Effector memory CD8-positive, alpha-beta T cell (primary cell): ENCODE measurements around the gene PPIL3.
"Not testable (repeated sequence)": the region's sequence is repeated elsewhere in the genome, so short reads cannot be mapped to it uniquely, and the experiment has no call there.

ENCODE experiments used
- ATAC-seq: fragments of 150-1000 bp; cut with Tn5 transposase; replicated peaks from 2 replicates; pipeline ENCODE4 v1.10.0; 2021; ENCODE audit warnings: mild to moderate bottlenecking, moderate library complexity
- DNase-seq, 3 experiments: peaks; one replicate each; pipeline ENCODE4 v3.0.0; 2021
- H3K27ac Mint-ChIP-seq, 2 donors: one replicate each; pipeline ENCODE4 v1.8.0; 2022; ENCODE audit warnings: mild to moderate bottlenecking in 2 of 2, mixed read lengths in 2 of 2, moderate library complexity in 2 of 2
- H3K27me3 Mint-ChIP-seq, 2 donors: one replicate each; pipeline ENCODE4 v1.8.0; 2022; ENCODE audit warnings: mixed read lengths in 2 of 2
- H3K36me3 Mint-ChIP-seq: one replicate; pipeline ENCODE4 v1.8.0; 2022; ENCODE audit warnings: mild to moderate bottlenecking, moderate library complexity, mixed read lengths; ENCODE audit not compliant: insufficient read depth
- H3K4me1 Mint-ChIP-seq, 2 donors: one replicate each; pipeline ENCODE4 v1.8.0; 2022; ENCODE audit warnings: low read depth in 2 of 2, mixed read lengths in 2 of 2
- H3K4me3 Mint-ChIP-seq, 2 donors: one replicate each; pipeline ENCODE4 v1.8.0; 2022; ENCODE audit warnings: mild to moderate bottlenecking in 2 of 2, mixed read lengths in 2 of 2, moderate library complexity in 2 of 2
- H3K9me3 Mint-ChIP-seq, 2 donors: one replicate each; pipeline ENCODE4 v1.8.0; 2022; ENCODE audit warnings: mixed read lengths in 2 of 2
- total RNA-seq, 9 experiments: gene quantifications; one replicate each; lab custom pipeline; 2026; lab: John Stamatoyannopoulos, UW

The PPIL3 gene
- 17.6 to 35.2 (median 24.8) reads per million in 9 experiments for total RNA-seq

DNA sequence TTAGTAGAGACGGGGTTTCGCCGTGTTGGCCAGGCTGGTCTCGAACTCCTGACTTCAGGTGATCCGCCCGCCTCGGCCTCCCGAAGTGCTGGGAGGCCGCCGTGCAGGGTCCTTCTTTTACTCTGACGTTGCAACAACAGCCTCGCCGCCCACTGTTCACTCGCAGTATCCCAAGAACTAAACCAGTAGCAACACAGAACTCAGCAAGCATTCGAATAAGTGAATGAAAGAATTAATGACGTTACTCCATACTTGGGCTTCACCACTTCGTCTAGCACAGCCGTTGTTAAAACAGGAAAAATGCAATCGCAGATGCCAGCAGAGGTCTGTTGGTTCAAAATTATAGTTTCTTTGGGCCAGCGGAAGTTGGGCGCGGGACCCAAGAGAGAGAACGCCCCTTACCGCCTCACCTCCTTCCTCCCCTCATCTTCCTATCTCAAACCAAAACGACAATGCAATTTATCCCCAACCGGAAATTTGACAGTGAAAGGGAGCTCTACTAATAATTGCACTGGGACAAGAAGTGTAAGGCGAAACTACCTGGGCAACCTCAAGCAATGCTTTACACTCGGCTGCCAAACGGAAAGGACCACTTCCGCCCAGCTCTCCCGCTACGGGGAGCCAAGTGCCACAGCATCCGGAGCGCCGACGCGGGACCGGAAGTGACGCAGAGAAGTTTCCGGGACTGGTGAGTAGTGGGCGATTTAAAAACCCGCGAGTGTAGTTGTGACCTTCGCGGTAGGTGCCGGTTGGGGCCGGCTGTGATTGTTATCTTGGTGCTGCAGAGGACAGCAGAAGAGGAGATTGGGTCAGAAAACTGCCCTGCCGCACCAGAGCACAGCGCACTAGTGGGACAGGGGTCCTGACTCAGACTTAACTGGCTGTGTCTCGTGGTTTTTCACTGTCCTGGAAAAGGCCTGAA lies at the start of gene PPIL3, which contains the start of gene NIF3L1:
Gene PPIL3, minus strand, starts transcription at position 374 of the 922 bp plus-strand sequence. CDS start 1,462 bp downstream, outside the sequence.
Gene NIF3L1, plus strand, starts transcription at position 668 of the 922 bp plus-strand sequence. CDS start 2,573 bp downstream, outside the sequence.
- ATAC-seq = peak; percentile 78
- H3K27ac Mint-ChIP-seq = peak within 1 kb of the TSS; percentile 99 to 100
- H3K27me3 Mint-ChIP-seq = no peaks in the 10 kb centered on the region
- peaks cover 27 to 32% of the 10 kb centered on the region in 2 donors for H3K4me1 Mint-ChIP-seq
- no peaks in the 10 kb centered on the region for H3K9me3 Mint-ChIP-seq
- peak; percentile 95 for DNase-seq
- H3K36me3 Mint-ChIP-seq = peaks cover 64% of the 10 kb centered on the region
- peak within 1 kb of the TSS; percentile 91 to 98 for H3K4me3 Mint-ChIP-seq

DNA sequence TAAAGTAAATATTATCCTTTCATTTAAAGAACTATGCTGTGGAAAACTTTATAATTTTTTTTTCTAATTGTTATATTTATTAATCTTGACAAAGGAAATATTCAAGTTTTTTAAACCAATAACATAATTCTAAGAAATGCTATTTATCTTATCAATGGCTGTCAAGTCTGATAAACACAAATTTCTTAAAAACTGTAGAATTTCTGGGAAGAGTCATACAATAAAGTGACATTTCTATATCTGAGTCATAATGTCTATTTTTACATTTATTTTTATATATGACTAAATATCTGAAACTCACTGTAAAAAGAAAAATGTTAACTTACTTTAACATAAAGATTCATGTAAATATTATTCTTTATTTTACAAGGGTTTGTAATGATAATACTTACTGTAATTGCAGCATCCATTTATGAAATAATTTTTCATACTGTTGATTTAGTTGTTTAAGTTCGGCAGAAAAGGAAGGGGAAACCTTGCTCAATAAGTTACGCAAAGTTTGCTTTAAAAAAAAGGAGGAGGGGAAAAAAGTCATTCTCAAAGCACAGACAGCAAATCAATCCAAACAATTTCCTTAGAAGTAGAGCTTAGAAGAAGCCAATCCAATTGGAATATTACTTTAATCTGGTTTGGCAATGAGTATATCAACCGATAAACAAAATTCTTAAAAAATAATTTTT lies 42.2 kb upstream of the PPIL3 start:
- H3K4me1 Mint-ChIP-seq = no peaks in the 10 kb centered on the region
- no peaks in the 10 kb centered on the region for H3K27me3 Mint-ChIP-seq
- H3K27ac Mint-ChIP-seq = peak overlapping the region in 1 of 2 donors; percentile 65
- ATAC-seq = no peak
- no peak for DNase-seq
- no peak overlapping the region for H3K4me3 Mint-ChIP-seq
- H3K9me3 Mint-ChIP-seq = no peaks in the 10 kb centered on the region
- peaks cover 73% of the 10 kb centered on the region for H3K36me3 Mint-ChIP-seq

DNA sequence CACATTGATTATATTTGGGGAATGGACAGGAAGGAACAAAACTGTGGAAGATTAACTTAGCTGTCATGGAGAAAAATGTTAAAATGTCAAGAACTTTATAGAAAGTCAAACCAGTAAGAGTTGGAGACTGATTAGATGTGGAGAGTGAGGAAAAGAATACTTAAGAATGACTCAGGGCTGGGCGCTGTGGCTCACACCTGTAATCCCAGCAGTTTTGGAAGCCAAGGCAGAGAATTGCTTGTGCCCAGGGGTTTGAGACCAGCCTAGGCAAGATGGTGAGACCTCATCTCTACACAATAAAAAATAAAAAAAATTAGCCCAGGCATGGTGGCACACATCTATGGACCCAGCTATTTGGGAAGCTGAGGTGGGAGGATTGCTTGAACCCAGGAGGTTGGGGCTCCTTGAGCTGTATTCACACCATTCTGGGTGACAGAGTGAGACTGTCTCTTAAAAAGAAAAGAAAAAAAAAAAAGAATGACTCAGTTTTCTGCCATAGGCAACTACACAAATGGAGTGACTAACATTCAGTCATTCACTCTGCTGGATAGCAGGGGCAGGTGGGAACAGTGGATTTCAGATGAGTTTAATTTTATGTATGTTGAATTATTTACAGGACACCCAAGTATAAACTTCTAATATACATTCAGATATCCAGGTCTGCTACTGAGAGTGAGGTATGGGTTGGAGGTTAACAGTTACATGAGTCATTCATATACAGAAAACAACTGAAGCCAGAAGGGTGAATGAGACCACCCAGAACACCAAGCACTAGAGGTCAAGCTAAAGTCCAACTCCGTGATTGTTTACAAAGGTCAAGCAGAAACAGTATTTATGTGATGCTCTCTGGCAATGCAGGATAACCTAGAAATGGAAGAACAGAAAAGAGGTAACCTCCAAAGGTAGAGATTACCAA lies 40.7 kb upstream of the PPIL3 start:
- no peak for ATAC-seq
- Mint-ChIP-seq H3K4me3 (no peak overlapping the region), H3K4me1 (no peaks in the 10 kb centered on the region), H3K27me3 (no peaks in the 10 kb centered on the region), H3K36me3 (peaks cover 66% of the 10 kb centered on the region), H3K9me3 (no peaks in the 10 kb centered on the region), H3K27ac (peak overlapping the region in 1 of 2 donors; percentile 76)
- no peak for DNase-seq

DNA sequence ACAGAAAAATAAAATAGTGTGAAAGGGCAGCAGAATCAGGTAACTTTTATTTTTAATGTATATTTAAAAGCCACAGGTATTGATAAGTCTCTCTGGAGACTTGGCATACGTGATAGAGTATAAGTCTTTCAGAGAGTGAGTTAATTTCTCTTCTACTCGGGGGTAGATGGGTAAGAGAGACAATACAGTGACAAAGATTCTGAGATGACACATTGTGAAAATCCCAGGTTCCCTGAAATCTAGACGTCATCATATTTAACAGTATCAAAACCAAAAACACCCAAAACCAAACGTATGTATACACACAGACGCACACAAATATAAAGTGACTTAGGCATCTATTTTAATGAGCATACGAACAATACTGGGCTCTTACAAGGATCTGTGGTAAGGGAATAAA lies 33.6 kb upstream of the PPIL3 start:
- Mint-ChIP-seq H3K27ac (peak overlapping the region in 1 of 2 donors; percentile 89), H3K36me3 (peaks cover 71% of the 10 kb centered on the region), H3K4me1 (no peaks in the 10 kb centered on the region), H3K9me3 (no peaks in the 10 kb centered on the region), H3K27me3 (no peaks in the 10 kb centered on the region), H3K4me3 (no peak overlapping the region)
- DNase-seq (no peak), ATAC-seq (no peak)

DNA sequence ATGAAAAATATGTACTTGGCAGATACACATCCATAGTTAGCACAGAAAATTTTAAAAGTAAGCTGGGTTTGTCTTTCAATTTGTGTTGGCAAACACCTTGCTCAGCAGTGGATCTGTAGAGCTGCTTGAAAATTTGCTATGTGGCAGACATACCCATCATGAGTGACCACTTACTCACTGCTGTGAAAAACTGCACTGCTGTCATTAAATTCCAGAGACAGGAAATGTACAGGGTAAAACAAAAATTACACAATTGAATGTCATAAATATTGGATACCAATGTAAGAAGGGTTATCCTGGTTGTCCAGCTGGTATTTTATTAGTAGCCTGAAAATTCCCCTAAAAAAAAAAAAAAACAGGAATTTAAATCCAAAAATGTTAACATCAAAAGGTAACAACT lies 24.8 kb upstream of the PPIL3 start:
- H3K27me3 Mint-ChIP-seq = no peaks in the 10 kb centered on the region
- no peak overlapping the region for H3K4me3 Mint-ChIP-seq
- H3K4me1 Mint-ChIP-seq = no peaks in the 10 kb centered on the region
- no peak overlapping the region for H3K27ac Mint-ChIP-seq
- DNase-seq (no peak), ATAC-seq (no peak)
- no peaks in the 10 kb centered on the region for H3K9me3 Mint-ChIP-seq
- H3K36me3 Mint-ChIP-seq = peaks cover 87% of the 10 kb centered on the region

DNA sequence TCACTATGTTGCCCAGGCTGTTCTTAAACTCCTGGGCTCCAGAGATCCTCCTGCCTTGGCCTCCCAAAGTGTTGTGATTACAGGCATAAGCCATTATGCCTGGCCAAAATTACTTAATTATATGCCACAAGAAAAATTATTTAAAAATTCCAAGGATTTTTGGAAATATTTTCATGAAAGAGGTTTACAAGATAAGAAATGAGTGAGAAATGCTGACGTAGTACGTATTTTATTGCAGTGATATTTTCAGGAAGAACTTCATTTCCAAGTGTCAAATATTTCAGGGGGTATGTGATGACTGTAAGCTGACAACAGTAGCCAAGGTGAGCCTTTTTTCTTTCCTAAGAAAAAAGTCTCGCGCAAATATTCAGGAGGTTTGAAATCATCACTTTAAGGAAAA lies 21.1 kb upstream of the PPIL3 start:
- Mint-ChIP-seq H3K9me3 (no peaks in the 10 kb centered on the region), H3K4me3 (no peak overlapping the region), H3K27me3 (no peaks in the 10 kb centered on the region), H3K4me1 (no peaks in the 10 kb centered on the region), H3K36me3 (peaks cover 68% of the 10 kb centered on the region), H3K27ac (no peak overlapping the region)
- no peak for DNase-seq
- no peak for ATAC-seq

DNA sequence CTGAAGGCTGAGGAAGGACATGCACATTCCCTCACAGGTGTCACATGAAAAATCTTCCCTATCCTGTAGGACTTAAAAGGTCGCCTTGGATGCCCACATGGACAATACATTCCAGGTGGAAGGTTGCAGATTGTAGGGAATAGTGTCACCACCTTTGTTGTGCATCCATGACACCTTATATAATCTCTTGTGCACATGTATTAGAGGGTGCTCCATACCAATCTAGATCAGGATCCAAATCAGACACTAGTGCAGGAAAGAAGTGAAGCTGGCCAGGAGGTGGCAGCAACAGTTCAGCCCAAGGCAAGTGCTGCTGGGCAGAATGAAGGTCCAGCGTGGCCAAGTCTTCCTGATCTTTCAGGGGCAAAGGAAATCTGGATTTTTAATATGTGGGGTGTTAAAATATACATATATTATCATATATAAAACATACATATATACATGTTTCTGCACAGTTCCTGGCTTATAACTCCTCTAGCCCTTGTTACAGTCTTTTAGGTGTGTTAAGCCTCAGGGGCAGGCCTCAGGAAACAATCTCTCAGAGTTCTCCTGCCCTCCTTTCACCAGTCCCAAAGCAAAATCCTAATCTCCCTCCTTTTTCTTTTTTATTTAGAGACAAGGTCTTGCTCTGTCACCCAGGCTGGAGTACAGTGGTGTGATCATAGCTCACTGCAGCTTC lies 16.9 kb upstream of the PPIL3 start:
- DNase-seq (peak; percentile 22 to 29 (median 23)), ATAC-seq (no peak)
- H3K36me3 Mint-ChIP-seq = peaks cover 57% of the 10 kb centered on the region
- no peak overlapping the region for H3K4me3 Mint-ChIP-seq
- peak overlapping the region; percentile 4 to 32 for H3K27ac Mint-ChIP-seq
- H3K9me3 Mint-ChIP-seq = no peaks in the 10 kb centered on the region
- H3K4me1 Mint-ChIP-seq = peaks cover 2 to 7% of the 10 kb centered on the region in 2 donors
- H3K27me3 Mint-ChIP-seq = no peaks in the 10 kb centered on the region

DNA sequence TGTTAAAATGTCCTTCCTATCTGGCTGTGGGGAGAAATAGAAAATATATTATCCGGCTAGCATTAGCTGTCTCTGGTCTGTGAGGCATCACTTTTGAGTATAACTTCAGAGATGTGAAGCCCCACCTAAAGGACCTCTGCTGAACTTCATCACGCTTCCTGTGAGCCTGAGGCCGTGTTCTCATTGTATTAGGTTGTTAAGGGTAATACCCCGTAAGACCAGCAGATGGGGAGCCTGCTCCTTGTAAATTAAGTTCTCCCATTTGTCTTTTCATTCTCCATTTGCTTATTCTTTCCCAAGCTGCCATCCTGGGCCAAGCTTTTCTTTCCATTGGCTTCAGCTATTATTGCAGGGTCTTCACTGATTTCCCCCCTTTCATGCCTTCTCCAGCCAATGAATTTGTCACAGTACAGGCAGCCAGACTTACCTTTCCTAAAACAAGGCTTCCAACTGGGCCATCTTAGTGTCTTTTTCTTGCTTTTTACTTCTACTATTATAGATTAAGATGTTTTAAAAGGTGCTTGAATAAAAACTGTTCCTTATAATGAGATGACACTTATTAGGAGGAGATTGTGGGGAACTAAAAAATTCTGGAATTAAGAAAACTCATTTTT lies 12.7 kb upstream of the PPIL3 start:
- ATAC-seq (peak; percentile 100), DNase-seq (peak; percentile 69 to 80 (median 72))
- H3K4me3 Mint-ChIP-seq = no peak overlapping the region
- H3K36me3 Mint-ChIP-seq = peaks cover 44% of the 10 kb centered on the region
- H3K27ac Mint-ChIP-seq = peak overlapping the region; percentile 23 to 29
- H3K27me3 Mint-ChIP-seq = no peaks in the 10 kb centered on the region
- peaks cover 2 to 7% of the 10 kb centered on the region in 2 donors for H3K4me1 Mint-ChIP-seq
- no peaks in the 10 kb centered on the region for H3K9me3 Mint-ChIP-seq

DNA sequence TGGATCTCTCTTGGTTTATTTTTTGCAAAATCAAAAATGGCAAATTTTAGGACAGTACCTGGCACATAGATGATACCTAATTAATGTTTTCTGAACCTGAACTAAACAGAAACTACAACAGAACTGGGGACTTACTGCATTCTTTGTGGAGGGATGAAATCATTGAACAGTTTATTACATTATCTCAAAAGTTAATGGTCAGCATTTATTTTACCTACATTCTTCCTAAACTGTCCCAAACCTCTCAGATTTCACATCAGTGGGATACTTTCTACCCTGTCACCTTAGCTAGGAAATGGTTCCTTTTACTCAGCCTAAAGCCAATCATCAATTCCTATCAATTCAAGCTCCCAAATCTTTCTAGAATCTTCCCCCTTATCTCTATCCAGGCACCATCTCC lies 10.6 kb upstream of the PPIL3 start:
- Mint-ChIP-seq H3K9me3 (no peaks in the 10 kb centered on the region), H3K36me3 (peaks cover 54% of the 10 kb centered on the region), H3K4me3 (no peak overlapping the region), H3K27me3 (no peaks in the 10 kb centered on the region), H3K4me1 (peaks cover 2 to 7% of the 10 kb centered on the region in 2 donors), H3K27ac (peak overlapping the region in 1 of 2 donors; percentile 87)
- DNase-seq (no peak), ATAC-seq (no peak)

DNA sequence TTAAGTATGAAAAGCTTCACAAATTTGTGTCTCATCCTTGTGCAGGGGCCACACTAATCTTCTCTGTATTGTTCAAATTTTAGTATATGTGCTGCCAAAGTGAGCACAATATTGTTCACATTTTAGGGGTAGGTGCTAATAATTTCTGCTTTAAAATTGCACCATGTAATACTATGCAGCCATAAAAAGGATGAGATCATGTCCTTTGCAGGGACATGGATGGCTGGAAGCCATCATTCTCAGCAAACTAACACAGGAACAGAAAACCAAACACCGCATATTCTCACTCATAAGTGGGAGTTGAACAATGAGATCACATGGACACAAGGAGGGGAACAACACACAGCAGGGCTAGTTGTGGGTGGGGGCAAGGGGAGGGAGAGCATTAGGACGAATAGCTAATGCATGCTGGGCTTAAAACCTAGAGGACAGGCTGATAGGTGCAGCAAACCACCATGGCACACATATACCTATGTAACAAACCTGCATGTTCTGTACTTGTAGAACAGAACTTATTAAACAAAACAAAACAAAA lies 7.1 kb downstream of the PPIL3 start:
- peaks cover 79% of the 10 kb centered on the region for H3K36me3 Mint-ChIP-seq
- not testable (repeated sequence) for DNase-seq, H3K4me3 Mint-ChIP-seq, H3K27me3 Mint-ChIP-seq, H3K4me1 Mint-ChIP-seq, H3K9me3 Mint-ChIP-seq, ATAC-seq
- peak overlapping the region in 1 of 2 donors; percentile 21 for H3K27ac Mint-ChIP-seq

DNA sequence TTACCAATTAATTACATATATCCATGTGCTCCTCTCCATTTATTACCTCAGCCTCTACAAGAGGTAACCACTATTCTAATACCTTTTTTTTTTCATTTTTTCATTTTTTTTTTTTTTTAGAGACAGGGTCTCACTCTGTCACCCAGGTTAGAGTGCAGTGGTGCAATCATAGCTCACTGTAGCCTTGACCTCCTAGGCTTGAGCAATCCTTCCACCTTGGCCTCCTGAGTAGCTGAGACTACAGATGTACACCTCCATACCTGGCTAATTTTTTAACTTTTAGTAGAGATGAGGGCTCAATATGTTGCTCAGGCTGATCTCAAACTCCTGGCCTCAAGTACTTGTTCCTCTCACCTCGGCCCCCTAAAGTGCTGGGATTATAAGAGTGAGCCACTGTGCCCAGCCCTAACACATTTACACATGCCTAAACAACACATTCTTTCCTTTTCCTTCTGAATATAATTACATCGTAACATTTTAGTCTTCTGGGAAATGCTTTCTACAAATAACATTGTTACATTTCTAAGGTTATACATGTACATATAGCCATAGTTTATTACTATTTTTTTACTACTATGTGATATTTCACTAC lies 10.5 kb downstream of the PPIL3 start:
- Mint-ChIP-seq H3K4me3 (no peak overlapping the region), H3K27ac (peak overlapping the region in 1 of 2 donors; percentile 55), H3K9me3 (no peaks in the 10 kb centered on the region), H3K4me1 (no peaks in the 10 kb centered on the region), H3K36me3 (peaks cover 83% of the 10 kb centered on the region), H3K27me3 (no peaks in the 10 kb centered on the region)
- DNase-seq (no peak), ATAC-seq (no peak)

DNA sequence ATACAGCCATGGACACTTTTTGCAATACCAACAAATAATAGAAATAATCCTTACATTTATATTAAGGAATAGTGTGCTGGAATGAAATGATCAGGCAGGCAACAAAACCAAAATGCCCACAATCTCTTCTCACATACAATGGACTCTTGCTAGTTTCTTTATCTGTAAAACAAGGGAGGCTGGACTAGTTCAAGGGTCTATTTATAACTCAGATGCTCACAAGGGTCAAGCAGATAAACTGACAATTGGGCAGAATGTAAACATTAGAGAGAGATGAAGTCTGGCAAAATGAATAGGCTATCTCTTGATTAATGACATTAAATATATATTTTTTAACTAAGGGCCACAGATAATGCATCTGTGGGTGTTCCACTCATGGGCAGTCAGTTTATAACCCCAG lies 11.4 kb downstream of the PPIL3 start:
- Mint-ChIP-seq H3K27me3 (no peaks in the 10 kb centered on the region), H3K4me1 (no peaks in the 10 kb centered on the region), H3K27ac (no peak overlapping the region), H3K36me3 (peaks cover 82% of the 10 kb centered on the region), H3K4me3 (no peak overlapping the region), H3K9me3 (no peaks in the 10 kb centered on the region)
- no peak for DNase-seq
- ATAC-seq = no peak
